ENCODE results near the gene VPS13D. TPM values are rescaled to one million over a fixed set of nuclear protein-coding genes. Genes with fewer than 3 reads are reported as not detected.

Gene VPS13D
- total and polyA plus RNA-seq, 4 donors, result 10.2 to 68.3 (median 12.6) TPM

DNA sequence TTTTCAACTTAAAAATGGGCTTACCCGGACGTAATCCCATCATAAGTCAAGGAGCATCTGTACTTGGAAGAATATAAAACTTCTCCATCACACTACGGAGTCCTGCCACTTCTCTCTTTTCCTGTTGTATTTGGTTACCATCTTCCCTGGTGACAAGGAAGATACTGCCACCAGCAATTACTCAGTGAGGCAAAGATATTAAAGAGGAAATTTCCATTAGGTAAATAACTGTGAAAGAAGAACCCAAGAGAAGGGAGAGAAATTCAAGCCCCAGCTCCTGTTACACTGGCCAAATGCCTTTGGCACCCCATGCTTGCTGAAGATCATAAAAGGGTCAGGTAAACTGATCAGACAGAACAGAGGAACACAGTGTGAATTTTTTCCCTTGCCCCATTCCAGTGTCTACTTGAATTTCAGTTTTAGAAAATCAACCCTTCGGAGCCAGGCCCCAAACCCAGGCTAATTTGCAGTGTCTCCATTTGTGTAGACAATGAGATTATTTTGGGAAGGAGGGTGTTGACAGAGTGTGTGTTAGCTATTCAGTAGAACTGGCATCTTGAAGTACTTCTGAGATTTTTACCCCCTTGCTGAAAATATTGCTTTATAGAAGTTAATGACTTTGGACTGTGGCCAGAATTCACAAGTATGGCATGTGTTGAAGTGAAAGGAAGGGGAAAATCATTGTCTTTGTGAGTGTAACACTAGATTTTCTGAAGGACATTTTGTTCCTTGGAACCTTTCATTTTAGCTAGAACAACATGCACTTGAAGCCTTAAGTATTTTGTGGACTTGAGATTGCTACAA is 221.1 kb downstream of the VPS13D start:
- H3K4me3 ChIP-seq (ENCODE audit: low read depth in 1 of 3, low read length in 3 of 3), result no peak overlapping the region
- no peaks in the 10 kb centered on the region for H3K9me3 ChIP-seq (ENCODE audit: control insufficient read depth in 4 of 4, low read length in 3 of 4)
- peaks cover 0 to 4% (median 0%) of the 10 kb centered on the region in 4 donors for H3K36me3 ChIP-seq (ENCODE audit: control insufficient read depth in 4 of 4, insufficient read depth in 3 of 4, low read depth in 1 of 4, low read length in 3 of 4)
- no peak for TF ChIP-seq GABPA (IDR thresholded peaks at IDR 0.05 in 1 of 2, conservative IDR thresholded peaks at IDR 0.05 in 1 of 2)
- TF ChIP-seq, protein P1, sequence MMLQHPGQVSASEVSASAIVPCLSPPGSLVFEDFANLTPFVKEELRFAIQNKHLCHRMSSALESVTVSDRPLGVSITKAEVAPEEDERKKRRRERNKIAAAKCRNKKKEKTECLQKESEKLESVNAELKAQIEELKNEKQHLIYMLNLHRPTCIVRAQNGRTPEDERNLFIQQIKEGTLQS (IDR thresholded peaks at IDR 0.05), result no peak
- TF ChIP-seq YY1 (IDR thresholded peaks at IDR 0.05), result no peak
- H3K27ac ChIP-seq (ENCODE audit: low read depth in 1 of 2, low read length in 2 of 2), result no peak overlapping the region
- H3K4me1 ChIP-seq (ENCODE audit: control insufficient read depth in 4 of 4, insufficient read depth in 4 of 4, low read length in 3 of 4), result peaks cover 14 to 44% (median 30%) of the 10 kb centered on the region in 4 donors
- H3K27me3 ChIP-seq (ENCODE audit: control insufficient read depth in 4 of 4, insufficient read depth in 4 of 4, low read length in 3 of 4), result no peaks in the 10 kb centered on the region
- WGBS, result 94% methylated on average over 4 of the region's 4 CpGs
- no peak for DNase-seq (ENCODE audit: low spot score)
- H3K9ac ChIP-seq (ENCODE audit: low read depth in 1 of 2, low read length in 2 of 2), result no peak overlapping the region

DNA sequence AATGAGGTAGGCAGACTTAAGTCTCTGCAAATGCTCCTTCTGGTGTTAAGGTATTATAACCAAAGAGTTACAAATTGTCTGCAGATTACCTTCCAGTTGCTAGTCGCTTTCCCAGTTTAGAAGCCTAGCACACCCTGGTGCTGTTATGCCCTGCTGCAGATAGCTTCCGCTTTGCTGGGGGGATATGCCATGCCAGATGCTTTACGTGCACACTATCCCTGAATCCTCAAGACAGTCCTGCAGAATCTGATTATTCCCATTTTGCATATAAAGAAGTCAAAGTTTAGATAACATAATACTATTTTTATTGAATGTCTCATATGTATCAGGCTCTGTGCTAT is 221.7 kb downstream of the VPS13D start:
- H3K9ac ChIP-seq (ENCODE audit: low read depth in 1 of 2, low read length in 2 of 2), result no peak overlapping the region

More for the DNA sequence above, 221.7 kb downstream of the VPS13D start:
- peaks cover 0 to 4% (median 0%) of the 10 kb centered on the region in 4 donors for H3K36me3 ChIP-seq (ENCODE audit: control insufficient read depth in 4 of 4, insufficient read depth in 3 of 4, low read depth in 1 of 4, low read length in 3 of 4)
- no peaks in the 10 kb centered on the region for H3K27me3 ChIP-seq (ENCODE audit: control insufficient read depth in 4 of 4, insufficient read depth in 4 of 4, low read length in 3 of 4)
- TF ChIP-seq YY1 (IDR thresholded peaks at IDR 0.05) (no peak), SP1 (IDR thresholded peaks at IDR 0.05) (no peak), RAD21 (IDR thresholded peaks at IDR 0.05) (no peak), HNF4A (conservative IDR thresholded peaks at IDR 0.05) (no peak), RXRA (IDR thresholded peaks at IDR 0.05) (no peak), FOXA2 (IDR thresholded peaks at IDR 0.05) (no peak)
- TF ChIP-seq, protein P2, sequence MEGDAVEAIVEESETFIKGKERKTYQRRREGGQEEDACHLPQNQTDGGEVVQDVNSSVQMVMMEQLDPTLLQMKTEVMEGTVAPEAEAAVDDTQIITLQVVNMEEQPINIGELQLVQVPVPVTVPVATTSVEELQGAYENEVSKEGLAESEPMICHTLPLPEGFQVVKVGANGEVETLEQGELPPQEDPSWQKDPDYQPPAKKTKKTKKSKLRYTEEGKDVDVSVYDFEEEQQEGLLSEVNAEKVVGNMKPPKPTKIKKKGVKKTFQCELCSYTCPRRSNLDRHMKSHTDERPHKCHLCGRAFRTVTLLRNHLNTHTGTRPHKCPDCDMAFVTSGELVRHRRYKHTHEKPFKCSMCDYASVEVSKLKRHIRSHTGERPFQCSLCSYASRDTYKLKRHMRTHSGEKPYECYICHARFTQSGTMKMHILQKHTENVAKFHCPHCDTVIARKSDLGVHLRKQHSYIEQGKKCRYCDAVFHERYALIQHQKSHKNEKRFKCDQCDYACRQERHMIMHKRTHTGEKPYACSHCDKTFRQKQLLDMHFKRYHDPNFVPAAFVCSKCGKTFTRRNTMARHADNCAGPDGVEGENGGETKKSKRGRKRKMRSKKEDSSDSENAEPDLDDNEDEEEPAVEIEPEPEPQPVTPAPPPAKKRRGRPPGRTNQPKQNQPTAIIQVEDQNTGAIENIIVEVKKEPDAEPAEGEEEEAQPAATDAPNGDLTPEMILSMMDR (IDR thresholded peaks at IDR 0.05; ENCODE audit: low read depth, low read length, missing input control), result no peak
- TF ChIP-seq, protein P1 (IDR thresholded peaks at IDR 0.05), result no peak
- TF ChIP-seq, protein P3, sequence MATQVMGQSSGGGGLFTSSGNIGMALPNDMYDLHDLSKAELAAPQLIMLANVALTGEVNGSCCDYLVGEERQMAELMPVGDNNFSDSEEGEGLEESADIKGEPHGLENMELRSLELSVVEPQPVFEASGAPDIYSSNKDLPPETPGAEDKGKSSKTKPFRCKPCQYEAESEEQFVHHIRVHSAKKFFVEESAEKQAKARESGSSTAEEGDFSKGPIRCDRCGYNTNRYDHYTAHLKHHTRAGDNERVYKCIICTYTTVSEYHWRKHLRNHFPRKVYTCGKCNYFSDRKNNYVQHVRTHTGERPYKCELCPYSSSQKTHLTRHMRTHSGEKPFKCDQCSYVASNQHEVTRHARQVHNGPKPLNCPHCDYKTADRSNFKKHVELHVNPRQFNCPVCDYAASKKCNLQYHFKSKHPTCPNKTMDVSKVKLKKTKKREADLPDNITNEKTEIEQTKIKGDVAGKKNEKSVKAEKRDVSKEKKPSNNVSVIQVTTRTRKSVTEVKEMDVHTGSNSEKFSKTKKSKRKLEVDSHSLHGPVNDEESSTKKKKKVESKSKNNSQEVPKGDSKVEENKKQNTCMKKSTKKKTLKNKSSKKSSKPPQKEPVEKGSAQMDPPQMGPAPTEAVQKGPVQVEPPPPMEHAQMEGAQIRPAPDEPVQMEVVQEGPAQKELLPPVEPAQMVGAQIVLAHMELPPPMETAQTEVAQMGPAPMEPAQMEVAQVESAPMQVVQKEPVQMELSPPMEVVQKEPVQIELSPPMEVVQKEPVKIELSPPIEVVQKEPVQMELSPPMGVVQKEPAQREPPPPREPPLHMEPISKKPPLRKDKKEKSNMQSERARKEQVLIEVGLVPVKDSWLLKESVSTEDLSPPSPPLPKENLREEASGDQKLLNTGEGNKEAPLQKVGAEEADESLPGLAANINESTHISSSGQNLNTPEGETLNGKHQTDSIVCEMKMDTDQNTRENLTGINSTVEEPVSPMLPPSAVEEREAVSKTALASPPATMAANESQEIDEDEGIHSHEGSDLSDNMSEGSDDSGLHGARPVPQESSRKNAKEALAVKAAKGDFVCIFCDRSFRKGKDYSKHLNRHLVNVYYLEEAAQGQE (IDR thresholded peaks at IDR 0.05), result no peak
- no peak overlapping the region for H3K27ac ChIP-seq (ENCODE audit: low read depth in 1 of 2, low read length in 2 of 2)
- 98% methylated on average over 3 of the region's 3 CpGs for WGBS
- H3K4me3 ChIP-seq (ENCODE audit: low read depth in 1 of 3, low read length in 3 of 3), result no peak overlapping the region
- DNase-seq (ENCODE audit: low spot score), result no peak
- H3K4me1 ChIP-seq (ENCODE audit: control insufficient read depth in 4 of 4, insufficient read depth in 4 of 4, low read length in 3 of 4), result peaks cover 14 to 44% (median 30%) of the 10 kb centered on the region in 4 donors
- no peaks in the 10 kb centered on the region for H3K9me3 ChIP-seq (ENCODE audit: control insufficient read depth in 4 of 4, low read length in 3 of 4)

Data from liver (tissue), 9 donors.